HUES64 (cell line): Measurements from ENCODE around the gene MPC1L. TPM values are rescaled to one million over a fixed set of nuclear protein-coding genes. Genes with fewer than 3 reads are reported as not detected.
A peak's percentile ranks its signal among the peaks of the same experiment; 100 is the strongest.
"Not testable (repeated sequence)": the region's sequence is repeated elsewhere in the genome, so short reads cannot be mapped to it uniquely, and the experiment has no call there.

Source experiments
- H3K27ac ChIP-seq: 2 replicates; pipeline ENCODE4 v1.7.0; 2013; ENCODE audit warnings: low read depth, low read length, inconsistent platforms
- H3K27me3 ChIP-seq: 2 replicates; pipeline ENCODE4 v1.6.1; 2013; ENCODE audit warnings: mild to moderate bottlenecking, low read length; ENCODE audit not compliant: insufficient read depth
- H3K36me3 ChIP-seq: 2 replicates; pipeline ENCODE4 v1.6.1; 2013; ENCODE audit warnings: mild to moderate bottlenecking, low read length; ENCODE audit not compliant: insufficient read depth
- H3K4me1 ChIP-seq: 2 replicates; pipeline ENCODE4 v1.6.1; 2013; ENCODE audit warnings: mild to moderate bottlenecking, low read length, moderate library complexity; ENCODE audit not compliant: insufficient read depth
- H3K4me3 ChIP-seq: 2 replicates; pipeline ENCODE4 v1.5.1; 2013; ENCODE audit warnings: mild to moderate bottlenecking, low read length, moderate library complexity
- H3K9ac ChIP-seq: 2 replicates; pipeline ENCODE4 v1.6.1; 2013; ENCODE audit warnings: mild to moderate bottlenecking, low read depth, low read length
- H3K9me3 ChIP-seq: 2 replicates; pipeline ENCODE4 v1.6.1; 2013; ENCODE audit warnings: low read depth, low read length; ENCODE audit not compliant: insufficient read depth
- WGBS: fragments of 150-250, 120-280 bp; methylation state at CpG from one replicate; pipeline ENCODE4 v1.1.7; 2013; ENCODE audit warnings: missing lambda C conversion rate; 5-methylcytosine and 5-hydroxymethylcytosine counted together
- polyA plus RNA-seq, 2 experiments: library from polyadenylated mRNA; stranded (reverse); fragments of 50-300 nt; gene quantifications; one replicate each; pipeline ENCODE4 v1.2.3, GENCODE V29; 2013

Gene MPC1L
- polyA plus RNA-seq (2013, experiment 1 of 2): not detected
- polyA plus RNA-seq (2013, experiment 2 of 2): not detected

- no peak within 1 kb of the TSS for H3K9ac ChIP-seq
Measured at GRCh38 chrX:40623139-40623536, at the start of gene MPC1L. TSS of gene MPC1L (plus strand) at chrX:40623428. CDS start at chrX:40623566, 138 bp downstream.

DNA sequence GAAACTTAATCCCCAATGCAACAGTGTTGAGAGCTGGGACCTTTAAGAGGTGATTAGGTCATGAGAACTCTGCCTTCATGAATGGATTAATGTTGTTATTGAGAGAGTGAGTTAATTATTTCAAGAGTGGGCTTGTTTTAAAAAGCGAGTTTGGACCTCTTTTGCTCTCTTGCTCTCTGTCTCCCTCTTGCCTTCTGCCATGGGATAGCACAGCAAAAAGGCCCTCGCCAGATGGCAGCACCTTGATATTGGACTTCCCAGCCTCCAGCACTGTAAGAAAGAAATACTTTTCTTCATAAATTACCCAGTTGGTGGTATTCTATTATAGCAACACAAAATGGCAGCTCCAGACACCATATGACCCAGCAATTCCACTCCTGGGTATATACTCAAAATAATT lies 49.5 kb upstream of the MPC1L start:
- WGBS: 41% methylated on average over 2 of the region's 2 CpGs

More at GRCh38 chrX:40623139-40623536, at the start of gene MPC1L:
- Histone ChIP-seq H3K4me3 (no peak within 1 kb of the TSS), H3K9me3 (no peaks in the 10 kb centered on the region), H3K4me1 (no peaks in the 10 kb centered on the region), H3K27me3 (no peaks in the 10 kb centered on the region), H3K36me3 (peaks cover 9% of the 10 kb centered on the region), H3K27ac (no peak within 1 kb of the TSS)
- 96% methylated on average over 38 of the region's 38 CpGs for WGBS

DNA sequence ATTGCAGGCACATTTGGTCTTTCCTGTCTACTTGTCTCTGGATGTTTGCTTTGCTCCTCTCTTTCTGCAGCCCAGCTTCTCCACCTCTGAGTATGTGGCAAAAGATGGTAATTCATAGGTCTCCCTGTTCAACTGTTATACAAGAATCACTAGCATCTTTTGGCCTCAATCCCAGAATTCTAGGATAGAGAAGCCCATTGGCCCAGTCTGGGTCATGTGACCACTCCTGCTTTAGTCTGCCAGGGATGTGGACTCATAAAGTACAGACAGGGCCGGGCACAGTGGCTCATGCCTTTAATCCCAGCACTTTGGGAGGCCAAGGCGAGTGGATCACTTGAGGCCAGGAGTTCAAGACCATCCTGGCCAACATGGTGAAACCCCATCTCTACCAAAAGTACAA lies 47.8 kb upstream of the MPC1L start:
- H3K36me3 ChIP-seq, H3K4me3 ChIP-seq, H3K27me3 ChIP-seq, H3K9ac ChIP-seq, H3K4me1 ChIP-seq, H3K9me3 ChIP-seq, H3K27ac ChIP-seq: not testable (repeated sequence)
- WGBS: 95% methylated on average over 2 of the region's 2 CpGs

More for the DNA sequence above, 49.5 kb upstream of the MPC1L start:
- Histone ChIP-seq H3K27ac (no peak overlapping the region), H3K9ac (no peak overlapping the region), H3K27me3 (no peaks in the 10 kb centered on the region), H3K36me3 (no peaks in the 10 kb centered on the region), H3K4me1 (no peaks in the 10 kb centered on the region; the same call in 1 of the 2 replicates), H3K4me3 (no peak overlapping the region), H3K9me3 (no peaks in the 10 kb centered on the region)

GRCh38 chrX:40576291-40576690 lies 46.9 kb upstream of the MPC1L start:
- Histone ChIP-seq H3K27ac (no peak overlapping the region), H3K36me3 (no peaks in the 10 kb centered on the region), H3K9me3 (no peaks in the 10 kb centered on the region), H3K27me3 (no peaks in the 10 kb centered on the region), H3K9ac (no peak overlapping the region), H3K4me1 (no peaks in the 10 kb centered on the region), H3K4me3 (no peak overlapping the region)
- WGBS: 88% methylated on average over 3 of the region's 3 CpGs

GRCh38 chrX:40578039-40578695 lies 45.1 kb upstream of the MPC1L start:
- Histone ChIP-seq H3K27me3 (no peaks in the 10 kb centered on the region), H3K9ac (no peak overlapping the region), H3K27ac (no peak overlapping the region), H3K36me3 (no peaks in the 10 kb centered on the region), H3K9me3 (no peaks in the 10 kb centered on the region), H3K4me1 (no peaks in the 10 kb centered on the region), H3K4me3 (no peak overlapping the region)
- WGBS: 88% methylated on average over 7 of the region's 7 CpGs

- H3K36me3 ChIP-seq: no peaks in the 10 kb centered on the region
Measured at GRCh38 chrX:40579141-40579540, 44.1 kb upstream of the MPC1L start.

DNA sequence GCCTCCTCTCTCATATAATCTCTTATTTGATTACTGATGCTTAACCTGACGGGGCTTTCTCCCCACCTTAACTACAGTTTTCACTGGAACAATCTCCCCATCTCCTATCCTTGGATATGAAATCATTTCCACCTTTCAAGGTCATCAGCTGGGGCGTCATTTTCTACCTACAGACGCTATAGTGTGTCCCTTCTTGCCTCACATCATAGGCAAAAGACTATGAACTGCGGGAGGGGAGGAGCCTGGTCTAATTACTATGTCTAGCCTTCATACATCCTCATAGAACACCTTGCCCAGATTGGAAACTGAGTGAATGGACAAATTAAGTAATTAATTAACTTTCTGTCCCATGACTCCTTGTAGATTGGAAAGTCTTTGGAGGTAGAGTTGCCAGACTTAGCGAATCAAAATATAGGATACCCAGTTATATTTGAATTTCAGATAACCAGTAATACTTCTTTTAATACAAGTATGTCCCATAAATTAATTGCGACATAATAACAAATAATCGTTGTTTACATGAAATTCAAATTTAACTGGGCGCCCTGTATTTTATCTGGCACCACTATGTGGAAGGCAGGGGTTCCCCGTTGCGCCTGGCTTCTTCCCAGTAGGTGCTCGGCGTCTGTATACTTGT lies 43.2 kb upstream of the MPC1L start:
- 0 out of 2 replicates have a peak overlapping the region, but pooled peaks have one; percentile 17 for H3K9ac ChIP-seq
- no peaks in the 10 kb centered on the region for H3K36me3 ChIP-seq
- no peaks in the 10 kb centered on the region for H3K27me3 ChIP-seq
- peak overlapping the region; percentile 55; the same call in 1 of the 2 replicates for H3K27ac ChIP-seq
- 18% methylated on average over 9 of the region's 12 CpGs for WGBS
- H3K9me3 ChIP-seq: no peaks in the 10 kb centered on the region
- peak overlapping the region; percentile 94 for H3K4me3 ChIP-seq
- no peaks in the 10 kb centered on the region for H3K4me1 ChIP-seq

More at GRCh38 chrX:40579141-40579540, 44.1 kb upstream of the MPC1L start:
- no peaks in the 10 kb centered on the region for H3K27me3 ChIP-seq
- no peak overlapping the region for H3K9ac ChIP-seq
- no peaks in the 10 kb centered on the region for H3K4me1 ChIP-seq
- no peak overlapping the region for H3K4me3 ChIP-seq
- H3K9me3 ChIP-seq: no peaks in the 10 kb centered on the region
- no peak overlapping the region for H3K27ac ChIP-seq
- 83% methylated on average over 2 of the region's 3 CpGs for WGBS

GRCh38 chrX:40580537-40581335 lies 42.5 kb upstream of the MPC1L start, which contains the start of gene ATP6AP2:
TSS of gene ATP6AP2 (plus strand) at chrX:40580970. CDS start at chrX:40581066, 96 bp downstream.
- Histone ChIP-seq H3K4me1 (no peaks in the 10 kb centered on the region), H3K9ac (peak within 1 kb of the TSS; percentile 31; the same call in 1 of the 2 replicates), H3K36me3 (no peaks in the 10 kb centered on the region), H3K4me3 (peak within 1 kb of the TSS; percentile 94), H3K27ac (peak within 1 kb of the TSS; percentile 55; the same call in 1 of the 2 replicates), H3K27me3 (no peaks in the 10 kb centered on the region), H3K9me3 (no peaks in the 10 kb centered on the region)
- WGBS: under 1% methylated on average over 89 of the region's 89 CpGs

DNA sequence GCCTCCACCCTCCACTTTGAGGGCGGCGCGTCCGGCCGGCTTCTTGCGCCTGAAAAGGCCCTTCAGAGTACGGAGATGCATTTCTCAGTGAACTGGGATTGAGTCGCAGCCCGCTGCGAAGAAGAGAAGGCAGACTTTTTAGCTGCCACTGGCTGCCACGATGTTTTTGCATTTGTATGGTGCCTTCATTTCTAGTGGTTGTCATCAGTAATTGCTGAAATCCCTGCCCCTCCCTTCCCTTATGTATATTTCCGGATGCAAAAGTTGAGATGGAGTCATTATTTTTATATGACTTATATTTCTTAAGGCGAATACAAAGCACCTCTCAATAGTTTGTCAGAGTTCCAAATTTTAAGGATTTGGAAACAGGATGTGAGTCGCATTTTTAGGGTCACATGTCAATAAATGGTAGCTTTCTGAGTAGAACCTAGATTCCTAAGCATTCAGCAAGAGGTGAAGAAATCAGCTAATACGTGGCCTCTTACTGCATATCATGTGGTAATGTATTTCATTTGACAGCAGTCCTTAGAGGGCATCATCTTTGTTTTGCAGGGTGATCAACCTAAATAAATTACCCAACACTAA lies 41.8 kb upstream of the MPC1L start:
- H3K9ac ChIP-seq: peak overlapping the region; percentile 31; the same call in 1 of the 2 replicates
- H3K4me3 ChIP-seq: peak overlapping the region; percentile 94
- no peaks in the 10 kb centered on the region for H3K4me1 ChIP-seq
- 7% methylated on average over 13 of the region's 15 CpGs for WGBS
- no peaks in the 10 kb centered on the region for H3K27me3 ChIP-seq
- H3K9me3 ChIP-seq: no peaks in the 10 kb centered on the region
- H3K36me3 ChIP-seq: no peaks in the 10 kb centered on the region
- no peak overlapping the region; the same call in 1 of the 2 replicates for H3K27ac ChIP-seq

DNA sequence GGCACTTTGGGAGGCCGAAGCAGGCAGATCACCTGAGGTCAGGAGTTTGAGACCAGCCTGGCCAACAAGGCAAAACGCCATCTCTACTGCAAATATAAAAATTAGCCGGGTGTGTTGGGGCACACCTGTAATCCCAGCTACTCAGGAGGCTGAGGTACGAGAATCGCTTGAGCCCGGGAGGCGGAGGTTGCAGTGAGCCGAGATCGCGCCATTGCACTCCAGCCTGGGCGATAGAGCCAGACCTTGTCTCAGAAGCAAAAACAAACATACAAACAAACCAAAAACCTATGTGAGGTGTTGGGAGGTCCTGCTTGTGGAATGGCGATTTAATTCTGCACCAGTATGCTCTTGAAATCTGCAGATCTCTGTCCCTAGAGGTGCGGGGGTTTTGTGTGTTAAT lies 41.0 kb upstream of the MPC1L start:
- H3K4me1 ChIP-seq, H3K9ac ChIP-seq, H3K9me3 ChIP-seq, H3K27ac ChIP-seq, H3K4me3 ChIP-seq, H3K36me3 ChIP-seq, H3K27me3 ChIP-seq: not testable (repeated sequence)
- WGBS: 94% methylated on average over 10 of the region's 13 CpGs
